ENCODE results near the gene RNF145. TPM values are rescaled to one million over a fixed set of nuclear protein-coding genes. Genes with fewer than 3 reads are reported as not detected.
A peak's percentile ranks its signal among the peaks of the same experiment; 100 is the strongest.

Gene RNF145
- total and polyA plus RNA-seq, 10 donors = 27.6 to 90.7 (median 69.6) TPM

GRCh38 chr5:159123700-159124099, 85.7 kb downstream of the RNF145 start:
- intact Hi-C loops (cut with DNase I; ENCODE audit: low total_unique reads) = no loop called here
- TF ChIP-seq CTCF (IDR thresholded peaks at IDR 0.05 in 8 of 11, conservative IDR thresholded peaks at IDR 0.05 in 3 of 11) = no peak
- no peak for TF ChIP-seq POLR2AphosphoS5 (IDR thresholded peaks at IDR 0.05)
- no peak for TF ChIP-seq POLR2A (IDR thresholded peaks at IDR 0.05)

GRCh38 chr5:159123189-159123588, 86.2 kb downstream of the RNF145 start:
- TF ChIP-seq POLR2A (IDR thresholded peaks at IDR 0.05) (no peak), CTCF (IDR thresholded peaks at IDR 0.05 in 8 of 11, conservative IDR thresholded peaks at IDR 0.05 in 3 of 11) (no peak), POLR2AphosphoS5 (IDR thresholded peaks at IDR 0.05) (no peak)
- WGBS, 5 donors = 81 to 91% (median 88%) methylated on average over 2 of the region's 2 CpGs
- no peaks in the 10 kb centered on the region for H3K36me3 ChIP-seq
- H3K4me1 ChIP-seq = peaks cover 0 to 10% (median 0%) of the 10 kb centered on the region in 6 donors
- H3K9me3 ChIP-seq = peaks cover 0 to 18% (median 15%) of the 10 kb centered on the region in 8 donors
- intact Hi-C loops (cut with DNase I; ENCODE audit: low total_unique reads) = no loop called here
- DNase-seq = no peak
- H3K27ac ChIP-seq = no peak overlapping the region
- H3K27me3 ChIP-seq (replicated peaks in 1 of 7) = no peaks in the 10 kb centered on the region
- no peak overlapping the region for H3K4me3 ChIP-seq

More at GRCh38 chr5:159123700-159124099, 85.7 kb downstream of the RNF145 start:
- Histone ChIP-seq H3K9me3 (peaks cover 0 to 18% (median 15%) of the 10 kb centered on the region in 8 donors), H3K27me3 (replicated peaks in 1 of 7) (no peaks in the 10 kb centered on the region), H3K4me1 (peaks cover 0 to 10% (median 0%) of the 10 kb centered on the region in 6 donors), H3K4me3 (no peak overlapping the region), H3K36me3 (no peaks in the 10 kb centered on the region), H3K27ac (no peak overlapping the region)
- DNase-seq = no peak
- WGBS, 5 donors = 79 to 96% (median 83%) methylated on average over 3 of the region's 3 CpGs

GRCh38 chr5:159121061-159121460, 88.3 kb downstream of the RNF145 start:
- H3K36me3 ChIP-seq = no peaks in the 10 kb centered on the region

More at GRCh38 chr5:159121061-159121460, 88.3 kb downstream of the RNF145 start:
- Histone ChIP-seq H3K27me3 (replicated peaks in 1 of 7) (no peaks in the 10 kb centered on the region), H3K9me3 (peaks cover 0 to 17% (median 14%) of the 10 kb centered on the region in 8 donors), H3K4me1 (peaks cover 0 to 10% (median 0%) of the 10 kb centered on the region in 6 donors), H3K27ac (peak overlapping the region in 7 of 8 donors; percentile 3 to 78 (median 55)), H3K4me3 (peak overlapping the region in 1 of 8 donors; percentile 14)
- no peak for DNase-seq
- intact Hi-C loops (cut with DNase I; ENCODE audit: low total_unique reads) = no loop called here
- WGBS, 5 donors = 87 to 94% (median 90%) methylated on average over 3 of the region's 3 CpGs
- TF ChIP-seq POLR2AphosphoS5 (IDR thresholded peaks at IDR 0.05) (no peak), POLR2A (IDR thresholded peaks at IDR 0.05) (no peak), CTCF (IDR thresholded peaks at IDR 0.05 in 8 of 11, conservative IDR thresholded peaks at IDR 0.05 in 3 of 11) (no peak)

Data from spleen (tissue), 11 donors.